Right lobe of liver (tissue), 4 donors: Measurements from ENCODE around the gene CDK11B.
"Not testable (repeated sequence)": the region's sequence is repeated elsewhere in the genome, so short reads cannot be mapped to it uniquely, and the experiment has no call there.

ENCODE experiments used
- CTCF ChIP-seq, 4 donors: fragments of 200-600 bp in 3 of 4; fragments of 450-650 bp in 1 of 4; IDR thresholded peaks; one replicate each; pipeline versions ENCODE4 v1.5.1 to v1.8.0; 2016 to 2022; ENCODE audit warnings: antibody characterized with exemption in 4 of 4, mild to moderate bottlenecking in 2 of 4
- POLR2A ChIP-seq: fragments of 450-650 bp; IDR thresholded peaks from one replicate; pipeline ENCODE4 v1.6.1; 2017; ENCODE audit warnings: antibody characterized with exemption, mild to moderate bottlenecking
- donor health status: DM: no; HTN: no; CAD: no.
- donor health status: DM: no; HTN: no; CAD: no.
- donor health status: DM: no; HTN: yes; CAD: no.

GRCh38 chr1:1640081-1640480 lies 18.7 kb downstream of the CDK11B start:
- not testable (repeated sequence) for TF ChIP-seq CTCF (IDR thresholded peaks at IDR 0.05); POLR2A
